GM21825 (cell line): ENCODE measurements around the gene SEC16A.

Experiments
- ATAC-seq: cut with Tn5 transposase; IDR thresholded peaks from one replicate; pipeline ENCODE4 v1.9.1; 2021; ENCODE audit warnings: mild to moderate bottlenecking, moderate library complexity; ENCODE audit not compliant: unreplicated experiment

Gene SEC16A

GRCh38 chr9:136467766-136468165 lies 15.1 kb downstream of the SEC16A start:
- ATAC-seq = no peak

GRCh38 chr9:136466155-136466541 lies 16.7 kb downstream of the SEC16A start:
- no peak for ATAC-seq

- ATAC-seq = no peak
Measured at GRCh38 chr9:136465500-136466154, 17.2 kb downstream of the SEC16A start.

GRCh38 chr9:136464241-136464640 lies 18.6 kb downstream of the SEC16A start:
- no peak for ATAC-seq

- no peak for ATAC-seq
Measured at GRCh38 chr9:136463578-136463977, 19.3 kb downstream of the SEC16A start.

- ATAC-seq = no peak
Measured at GRCh38 chr9:136462664-136463063, 20.2 kb downstream of the SEC16A start.

GRCh38 chr9:136460772-136461325 lies 22.0 kb downstream of the SEC16A start:
- ATAC-seq = no peak

GRCh38 chr9:136459425-136459824 lies 23.4 kb downstream of the SEC16A start:
- ATAC-seq = no peak

- no peak for ATAC-seq
Measured at GRCh38 chr9:136457326-136457725, 25.5 kb downstream of the SEC16A start.

- ATAC-seq = no peak
Measured at GRCh38 chr9:136456258-136456657, 26.6 kb downstream of the SEC16A start.

GRCh38 chr9:136455043-136456002 lies 27.5 kb downstream of the SEC16A start:
- ATAC-seq = no peak

- ATAC-seq = no peak
Measured at GRCh38 chr9:136454026-136454796, 28.6 kb downstream of the SEC16A start.

GRCh38 chr9:136453326-136453725 lies 29.5 kb downstream of the SEC16A start:
- ATAC-seq = no peak

GRCh38 chr9:136451221-136451877 lies 31.5 kb downstream of the SEC16A start:
- ATAC-seq = no peak

GRCh38 chr9:136448655-136449054 lies 34.2 kb downstream of the SEC16A start:
- ATAC-seq = no peak

GRCh38 chr9:136447173-136447778 lies 35.6 kb downstream of the SEC16A start:
- ATAC-seq = no peak

GRCh38 chr9:136445799-136446198 lies 37.0 kb downstream of the SEC16A start:
- ATAC-seq = no peak

GRCh38 chr9:136444102-136444501 lies 38.7 kb downstream of the SEC16A start:
- ATAC-seq = no peak

GRCh38 chr9:136443687-136444086 lies 39.2 kb downstream of the SEC16A start:
- ATAC-seq = no peak

- no peak for ATAC-seq
Measured at GRCh38 chr9:136443087-136443486, 39.8 kb downstream of the SEC16A start.
